ENCODE measurements around the gene SPTBN4.
A peak's percentile ranks its signal among the peaks of the same experiment; 100 is the strongest.
"Not testable (repeated sequence)": the region's sequence is repeated elsewhere in the genome, so short reads cannot be mapped to it uniquely, and the experiment has no call there.

The SPTBN4 gene

DNA sequence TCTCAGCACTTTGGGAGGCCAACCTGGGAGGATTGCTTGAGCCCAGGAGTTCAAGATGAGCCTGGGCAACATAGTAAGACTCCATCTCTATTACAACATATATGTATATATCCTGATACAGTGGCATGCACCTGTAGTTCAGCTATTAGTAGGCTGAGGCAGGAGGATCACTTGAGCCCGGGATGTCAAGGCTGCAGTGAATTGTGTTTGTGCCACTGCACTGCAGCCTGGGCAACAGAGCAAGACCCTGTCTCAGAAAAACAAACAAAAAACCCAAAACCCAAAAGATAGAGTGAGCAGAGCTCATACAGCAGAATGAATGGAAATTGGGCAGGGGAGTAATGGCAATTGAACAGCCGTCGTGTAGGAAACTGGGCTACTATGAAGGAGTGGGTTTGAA is 92.6 kb downstream of the SPTBN4 start:
- no peak for DNase-seq (ENCODE audit: extremely low read depth in 1 of 2, low read depth in 1 of 2)

DNA sequence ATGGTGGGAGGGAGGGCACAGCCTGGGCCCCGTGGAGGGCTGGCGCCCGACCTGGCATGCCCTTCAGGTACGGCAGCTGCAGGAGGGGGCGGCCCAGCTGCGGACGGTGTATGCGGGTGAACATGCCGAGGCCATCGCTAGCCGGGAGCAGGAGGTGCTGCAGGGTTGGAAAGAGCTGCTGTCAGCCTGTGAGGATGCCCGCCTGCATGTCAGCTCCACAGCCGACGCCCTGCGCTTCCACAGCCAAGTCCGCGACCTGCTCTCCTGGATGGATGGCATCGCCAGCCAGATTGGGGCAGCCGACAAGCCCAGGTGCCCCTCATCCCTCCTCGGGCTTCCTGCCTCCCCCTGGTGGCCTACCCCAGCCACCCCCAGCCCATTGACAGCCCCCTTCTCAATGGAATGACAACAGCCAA is 93.3 kb downstream of the SPTBN4 start:
- no peak for DNase-seq (ENCODE audit: extremely low read depth in 1 of 2, low read depth in 1 of 2)

DNA sequence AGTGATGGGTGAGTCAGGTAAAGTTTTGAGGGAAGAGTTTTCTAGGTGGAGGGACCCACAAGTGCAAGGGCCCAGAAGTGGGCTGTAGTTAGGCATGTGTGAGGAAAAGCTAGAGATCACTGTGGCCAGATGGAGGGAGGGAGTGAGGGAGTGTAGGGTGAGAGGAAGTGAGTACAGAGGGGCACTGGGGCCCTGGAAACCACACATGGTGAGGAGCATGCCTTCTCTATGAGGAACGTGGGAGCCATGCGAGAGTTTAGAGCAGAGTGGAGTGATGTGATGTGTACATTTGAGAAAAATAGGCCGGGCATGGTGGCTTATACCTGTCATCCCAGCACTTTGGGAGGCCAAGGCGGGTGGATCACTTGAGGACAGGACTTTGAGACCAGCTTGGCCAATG is 95.1 kb downstream of the SPTBN4 start:
- DNase-seq (ENCODE audit: extremely low read depth in 1 of 2, low read depth in 1 of 2) = no peak

DNA sequence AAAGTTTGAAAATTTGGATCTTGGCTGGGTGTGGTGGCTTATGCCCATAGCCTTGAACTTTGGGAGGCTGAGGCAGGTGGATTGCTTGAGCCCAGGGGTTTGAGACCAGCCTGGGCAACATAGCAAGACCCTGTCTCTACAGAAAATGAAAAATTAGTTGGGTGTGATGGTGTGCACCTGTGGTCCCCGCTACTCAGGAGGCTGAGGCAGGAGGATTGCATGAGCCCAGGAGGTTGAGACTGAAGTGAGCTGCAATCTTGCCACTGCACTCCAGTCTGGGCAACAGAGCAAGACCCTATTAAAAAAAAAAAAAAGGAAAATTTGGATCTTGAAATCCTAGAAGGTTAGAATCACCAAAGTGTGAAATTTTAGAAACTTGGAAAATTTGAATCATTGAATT is 97.7 kb downstream of the SPTBN4 start:
- DNase-seq (ENCODE audit: extremely low read depth in 1 of 2, low read depth in 1 of 2) = not testable (repeated sequence)

- DNase-seq (ENCODE audit: extremely low read depth in 1 of 2, low read depth in 1 of 2) = no peak
Measured at GRCh38 chr19:40565355-40565754, 98.6 kb downstream of the SPTBN4 start.

DNA sequence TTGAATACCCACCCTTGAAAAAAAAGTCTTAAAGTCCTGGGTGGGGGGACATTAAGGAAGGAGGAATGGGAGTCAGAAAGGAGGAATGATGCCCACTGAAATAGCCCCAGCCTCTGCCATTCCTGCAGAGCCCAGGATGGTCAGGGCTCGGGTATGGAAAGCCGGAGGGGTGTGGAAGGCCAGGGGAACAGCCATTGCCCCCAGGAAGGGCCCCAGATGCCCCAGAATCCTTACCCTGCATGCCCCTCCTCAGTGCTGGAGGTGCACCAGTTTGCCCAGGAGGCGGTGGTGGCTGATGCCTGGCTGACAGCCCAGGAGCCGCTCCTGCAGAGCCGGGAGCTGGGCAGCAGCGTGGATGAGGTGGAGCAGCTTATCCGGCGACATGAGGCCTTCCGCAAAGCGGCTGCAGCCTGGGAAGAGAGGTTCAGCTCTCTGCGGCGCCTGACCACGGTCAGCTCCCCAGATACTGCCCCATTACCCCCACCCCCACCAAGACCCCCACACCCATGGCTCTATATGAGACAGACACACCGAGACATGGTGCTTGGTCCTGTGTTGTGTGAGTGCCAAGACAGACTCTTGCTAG is 99.2 kb downstream of the SPTBN4 start:
- no peak for DNase-seq (ENCODE audit: extremely low read depth in 1 of 2, low read depth in 1 of 2)

DNA sequence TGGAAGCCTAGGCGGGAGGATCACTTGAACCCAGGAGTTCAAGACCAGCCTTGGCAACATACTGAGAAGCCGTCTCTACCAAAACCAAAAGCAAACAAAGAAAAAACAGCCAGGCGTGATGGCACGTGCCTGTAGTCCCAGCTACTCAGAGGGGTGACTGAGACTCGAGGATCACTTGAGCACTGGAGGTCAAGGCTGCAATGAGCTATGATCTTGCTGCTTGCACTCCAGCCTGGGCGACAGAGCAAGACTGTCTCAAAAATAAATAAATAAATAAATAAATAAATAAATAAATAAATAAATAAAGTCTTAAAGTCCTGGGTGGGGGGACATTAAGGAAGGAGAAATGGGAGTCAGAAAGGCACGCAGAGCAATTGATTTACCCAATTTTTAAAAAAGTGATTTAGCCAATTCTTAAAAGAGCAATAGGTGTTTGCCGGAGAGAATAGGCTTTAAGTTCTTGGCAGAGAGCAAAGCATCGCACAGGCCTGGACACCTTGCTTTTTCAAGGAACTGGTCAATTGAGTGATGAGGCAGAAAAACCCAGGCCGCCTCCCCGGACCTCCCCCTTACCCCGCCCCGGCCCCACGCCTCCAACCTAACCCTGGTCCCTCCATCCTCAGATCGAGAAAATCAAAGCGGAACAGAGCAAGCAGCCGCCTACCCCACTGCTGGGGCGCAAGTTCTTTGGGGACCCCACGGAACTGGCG is 100.4 kb downstream of the SPTBN4 start:
- no peak for DNase-seq (ENCODE audit: extremely low read depth in 1 of 2, low read depth in 1 of 2)

- no peak for DNase-seq (ENCODE audit: extremely low read depth in 1 of 2, low read depth in 1 of 2)
Measured at GRCh38 chr19:40567750-40568494, 101.1 kb downstream of the SPTBN4 start.

- peak; percentile 87 to 98 for DNase-seq (ENCODE audit: extremely low read depth in 1 of 2, low read depth in 1 of 2)
Measured at GRCh38 chr19:40570313-40571004, 103.7 kb downstream of the SPTBN4 start.

DNA sequence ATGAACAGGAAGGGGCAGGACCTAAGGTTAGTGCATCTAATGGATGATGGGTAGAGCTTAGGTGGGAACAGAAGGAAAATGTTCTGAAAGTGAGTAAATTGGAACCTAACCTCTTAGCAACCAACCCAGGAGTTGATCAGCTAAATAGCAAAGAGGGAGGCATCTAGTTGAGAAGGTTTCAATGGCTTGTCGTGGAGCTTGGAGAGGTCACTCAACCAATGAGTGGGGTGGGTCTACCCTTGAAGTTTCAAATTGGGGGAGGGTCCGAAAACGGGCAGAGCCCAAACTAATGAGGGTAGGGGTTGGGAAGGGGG is 104.2 kb downstream of the SPTBN4 start:
- no peak for DNase-seq (ENCODE audit: extremely low read depth in 1 of 2, low read depth in 1 of 2)

DNA sequence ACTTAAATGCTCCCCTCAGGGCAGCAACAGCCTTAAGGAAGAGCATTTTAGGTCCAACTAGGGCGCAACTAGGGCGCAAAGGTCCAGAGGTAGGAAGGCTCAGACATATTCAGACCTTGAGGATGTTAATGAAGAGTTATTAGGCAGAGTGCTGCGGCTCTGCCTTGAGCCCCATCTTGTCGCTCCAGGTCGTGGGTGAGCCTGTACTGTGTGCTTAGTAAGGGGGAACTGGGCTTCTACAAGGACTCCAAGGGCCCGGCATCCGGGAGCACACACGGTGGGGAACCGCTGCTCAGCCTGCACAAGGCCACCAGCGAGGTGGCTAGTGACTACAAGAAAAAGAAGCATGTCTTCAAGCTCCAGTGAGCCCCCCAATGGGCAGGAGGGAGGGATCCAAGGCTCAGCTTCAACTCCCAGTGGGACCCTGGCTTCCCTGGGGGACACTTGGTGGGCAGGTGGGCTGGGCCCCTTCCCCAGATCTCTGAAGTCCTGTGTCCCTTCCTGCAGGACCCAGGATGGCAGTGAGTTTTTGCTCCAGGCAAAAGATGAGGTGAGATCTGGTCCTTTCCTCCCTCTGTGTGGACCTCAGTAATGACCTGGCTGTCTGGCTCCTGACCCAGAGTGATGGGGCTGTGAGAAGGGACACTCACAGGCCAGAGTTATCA is 105.2 kb downstream of the SPTBN4 start:
- no peak for DNase-seq (ENCODE audit: extremely low read depth in 1 of 2, low read depth in 1 of 2)

GRCh38 chr19:40575326-40575725 is 108.5 kb downstream of the SPTBN4 start:
- no peak for DNase-seq (ENCODE audit: extremely low read depth in 1 of 2, low read depth in 1 of 2)

DNA sequence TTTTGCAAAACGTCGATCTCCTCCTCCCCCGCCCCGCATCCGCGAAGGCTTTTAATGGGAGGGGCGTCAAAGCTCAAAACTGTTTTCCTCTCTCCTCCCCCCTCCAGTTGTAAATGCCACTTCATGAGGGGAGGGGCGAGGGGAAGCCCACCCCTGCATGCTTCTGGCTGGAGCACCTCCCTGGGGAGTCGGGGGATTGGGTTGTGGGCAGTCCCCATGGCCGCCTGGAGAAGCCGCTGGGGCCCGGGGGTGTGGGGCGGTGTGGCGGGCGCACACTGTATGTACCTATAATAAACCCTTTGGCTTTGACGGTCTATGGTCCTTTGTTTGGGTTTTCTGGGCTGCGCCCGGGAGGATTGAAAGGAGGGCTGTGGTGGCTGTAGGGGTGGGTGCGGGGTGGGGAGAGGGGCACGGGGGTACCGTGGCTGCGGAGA is 109.4 kb downstream of the SPTBN4 start:
- DNase-seq (ENCODE audit: extremely low read depth in 1 of 2, low read depth in 1 of 2) = no peak

DNA sequence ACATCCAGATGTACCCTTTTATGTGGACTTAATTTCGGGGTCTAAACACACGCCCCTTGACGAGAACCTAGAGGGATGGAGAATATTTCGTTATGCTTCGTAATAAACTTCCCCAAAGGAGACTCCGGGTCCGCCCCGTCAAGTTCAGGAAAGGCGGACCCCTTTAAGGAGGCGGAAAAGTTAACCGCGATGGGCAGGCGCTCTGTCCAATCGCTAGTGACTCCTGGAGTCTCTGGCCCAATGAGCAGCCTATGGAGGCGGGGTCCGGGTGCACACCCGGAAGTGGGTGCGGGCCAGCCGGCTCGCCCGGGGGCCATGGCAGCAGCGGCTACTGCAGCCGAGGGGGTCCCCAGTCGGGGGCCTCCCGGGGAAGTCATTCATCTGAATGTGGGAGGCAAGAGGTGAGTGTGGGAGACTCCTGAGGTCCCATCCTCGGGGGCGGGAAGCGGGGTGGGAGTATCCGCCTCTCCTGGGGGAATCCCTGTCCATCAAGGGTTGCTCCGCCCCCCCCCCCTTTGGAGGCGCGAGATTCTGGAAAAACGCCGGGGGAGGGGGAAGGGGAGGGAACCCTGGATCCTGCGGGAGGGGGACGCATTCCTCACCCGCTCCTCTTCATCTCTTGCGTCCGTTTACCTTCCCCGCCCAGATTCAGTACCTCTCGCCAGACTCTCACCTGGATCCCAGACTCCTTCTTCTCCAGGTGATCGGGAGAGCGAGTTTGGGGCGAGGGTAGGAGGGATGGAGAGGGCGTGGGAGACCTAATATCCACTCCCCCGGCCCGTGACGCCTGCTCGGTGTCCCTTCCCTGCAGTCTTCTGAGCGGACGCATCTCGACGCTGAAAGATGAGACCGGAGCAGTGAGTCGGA is 110.0 kb downstream of the SPTBN4 start, which contains the start of gene SHKBP1:
Gene SHKBP1, plus strand, starts transcription at position 289 of the 867 bp plus-strand sequence. Its CDS starts 27 bp downstream, at position 316.
- peak; percentile 78 to 90 for DNase-seq (ENCODE audit: extremely low read depth in 1 of 2, low read depth in 1 of 2)

GRCh38 chr19:40578442-40578908 is 111.7 kb downstream of the SPTBN4 start:
- DNase-seq (ENCODE audit: extremely low read depth in 1 of 2, low read depth in 1 of 2) = no peak

DNA sequence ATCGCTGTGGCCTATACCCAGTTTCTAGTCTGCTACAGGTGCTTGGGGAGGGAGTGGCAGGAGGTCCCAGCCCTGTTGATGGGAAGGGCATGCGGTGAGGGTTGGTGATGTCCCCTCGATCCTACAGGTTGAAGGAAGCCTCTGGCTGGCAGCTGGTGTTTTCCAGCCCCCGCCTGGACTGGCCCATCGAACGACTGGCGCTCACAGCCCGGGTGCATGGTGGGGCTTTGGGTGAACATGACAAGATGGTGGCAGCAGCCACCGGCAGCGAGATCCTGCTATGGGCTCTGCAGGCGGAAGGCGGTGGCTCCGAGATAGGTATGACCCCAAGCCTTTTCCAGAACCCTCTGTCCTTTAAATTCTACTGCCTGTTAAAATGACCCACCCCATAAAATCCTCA is 113.8 kb downstream of the SPTBN4 start:
- no peak for DNase-seq (ENCODE audit: extremely low read depth in 1 of 2, low read depth in 1 of 2)

- no peak for DNase-seq (ENCODE audit: extremely low read depth in 1 of 2, low read depth in 1 of 2)
Measured at GRCh38 chr19:40581531-40581930, 114.7 kb downstream of the SPTBN4 start.

- DNase-seq (ENCODE audit: extremely low read depth in 1 of 2, low read depth in 1 of 2) = no peak
Measured at GRCh38 chr19:40582467-40582866, 115.7 kb downstream of the SPTBN4 start.

DNA sequence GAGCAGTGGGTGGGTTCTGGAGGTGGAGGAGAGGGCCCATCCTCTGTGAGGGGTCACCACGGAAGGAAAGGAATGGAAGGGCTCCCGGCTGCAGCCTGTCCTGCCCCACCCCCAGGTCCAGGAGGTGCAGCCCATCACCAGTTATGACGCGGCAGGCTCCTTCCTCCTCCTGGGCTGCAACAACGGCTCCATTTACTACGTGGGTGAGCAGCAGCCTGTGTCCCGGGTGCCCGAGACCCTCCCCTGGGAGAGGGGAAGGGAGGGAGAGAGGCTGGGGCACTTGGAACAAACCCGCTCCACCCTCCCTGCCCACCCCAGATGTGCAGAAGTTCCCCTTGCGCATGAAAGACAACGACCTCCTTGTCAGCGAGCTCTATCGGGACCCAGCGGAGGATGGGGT is 116.5 kb downstream of the SPTBN4 start:
- no peak for DNase-seq (ENCODE audit: extremely low read depth in 1 of 2, low read depth in 1 of 2)

DNA sequence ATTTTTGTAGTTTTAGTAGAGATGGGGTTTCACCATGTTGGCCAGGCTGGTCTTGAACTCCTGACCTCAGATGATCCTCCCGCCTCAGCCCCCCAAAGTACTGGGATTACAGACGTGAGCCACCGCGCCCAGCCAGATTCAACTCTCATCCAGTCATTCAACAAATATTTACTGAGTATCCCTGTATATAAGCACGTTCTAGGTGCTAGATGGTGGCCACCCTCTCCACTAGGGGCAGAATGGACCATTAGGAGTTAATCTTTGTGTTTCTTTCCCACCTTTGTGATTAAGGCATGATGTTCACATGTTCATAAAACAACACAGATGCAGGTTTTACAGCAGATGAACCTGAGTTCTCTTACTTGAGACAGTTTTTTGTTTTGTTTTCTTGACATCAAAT is 117.2 kb downstream of the SPTBN4 start:
- no peak for DNase-seq (ENCODE audit: extremely low read depth in 1 of 2, low read depth in 1 of 2)
